AG04449 (cell line): ENCODE measurements around the gene USP7.
"Not testable (repeated sequence)": the region's sequence is repeated elsewhere in the genome, so short reads cannot be mapped to it uniquely, and the experiment has no call there.

Experiments
- CTCF ChIA-PET: fragments of 350-600 bp; formaldehyde crosslinking; extraction: SDS; loops from one replicate; lab custom pipeline; 2021; ENCODE audit warnings: antibody characterized with exemption; lab: Yijun Ruan, JAX
- POLR2A ChIA-PET: fragments of 400-600, 350-600 bp; formaldehyde crosslinking; extraction: SDS; loops from one replicate; lab custom pipeline; 2020; ENCODE audit warnings: antibody characterized with exemption, inconsistent platforms; lab: Yijun Ruan, JAX
- DNase-seq: peaks from one replicate; pipeline ENCODE4 v3.0.0-alpha.2; 2010; ENCODE audit warnings: low read depth, low spot score
- H3K4me3 ChIP-seq: 2 replicates; pipeline ENCODE4 v1.5.1; 2011; ENCODE audit warnings: low read depth, mild to moderate bottlenecking, control low read depth, low read length
- CTCF ChIP-seq: IDR thresholded peaks from one replicate; pipeline ENCODE4 v1.5.1; 2011; ENCODE audit warnings: mild to moderate bottlenecking, moderate library complexity, low read length, control low read depth, inconsistent platforms; ENCODE audit not compliant: insufficient read depth; ENCODE audit errors: missing control alignments

USP7 gene

GRCh38 chr16:8920645-8921346, 42.9 kb downstream of the USP7 start:
- H3K4me3 ChIP-seq, result no peak overlapping the region
- no peak for TF ChIP-seq CTCF
- ChIA-PET CTCF (no interaction called here), POLR2A (no interaction called here)
- DNase-seq, result no peak

- CTCF ChIA-PET, result interaction anchor here (0.9 to 1.2 kb wide), 4 partner anchors 14 to 219 kb away, joined by 4 to 5 read pairs (median 4); no protein-coding TSS in a partner anchor
- DNase-seq, result no peak
- TF ChIP-seq CTCF, result no peak
- H3K4me3 ChIP-seq, result no peak overlapping the region
- POLR2A ChIA-PET, result no interaction called here
Measured at GRCh38 chr16:8919934-8920462, 43.7 kb downstream of the USP7 start.

- ChIA-PET POLR2A (no interaction called here), CTCF (interaction anchor here (0.9 to 1.2 kb wide), 4 partner anchors 14 to 219 kb away, joined by 4 to 5 read pairs (median 4); no protein-coding TSS in a partner anchor)
- no peak for DNase-seq
- no peak for TF ChIP-seq CTCF
- H3K4me3 ChIP-seq, result no peak overlapping the region
Measured at GRCh38 chr16:8919089-8919933, 44.4 kb downstream of the USP7 start.

GRCh38 chr16:8917336-8917735, 46.4 kb downstream of the USP7 start:
- DNase-seq, POLR2A ChIA-PET, H3K4me3 ChIP-seq: not testable (repeated sequence)
- CTCF ChIA-PET, result interaction anchor here (0.9 to 1.1 kb wide), 2 partner anchors 9 to 19 kb away, joined by 3 read pairs; no protein-coding TSS in a partner anchor

GRCh38 chr16:8916541-8917225, 47.0 kb downstream of the USP7 start:
- CTCF ChIA-PET, result interaction anchor here (0.8 to 1.6 kb wide), 3 partner anchors 15 to 93 kb away, joined by 4 read pairs; no protein-coding TSS in a partner anchor

More at GRCh38 chr16:8916541-8917225, 47.0 kb downstream of the USP7 start:
- POLR2A ChIA-PET, result no interaction called here
- TF ChIP-seq CTCF, result no peak
- H3K4me3 ChIP-seq, result no peak overlapping the region
- DNase-seq, result no peak
